IMR-90 (cell line): Measurements from ENCODE around the gene FA2H. TPM values are rescaled to one million over a fixed set of nuclear protein-coding genes. Genes with fewer than 3 reads are reported as not detected.

Experiments
- ATAC-seq: fragments of 200-7000 bp; cut with Tn5 transposase; 2 replicates; pipeline ENCODE4 v1.9.1; 2020; ENCODE audit warnings: low read depth, mild to moderate bottlenecking, moderate library complexity
- BruUV-seq: library from RNA; stranded (reverse); fragments of 400-500 nt; replicated peaks from 2 replicates; lab custom pipeline; 2021; lab: Mats Ljungman, UMichigan
- CTCF ChIA-PET: fragments of 300-600 bp; formaldehyde crosslinking; extraction: SDS; loops from one replicate; lab custom pipeline; 2021; ENCODE audit warnings: antibody characterized with exemption; lab: Yijun Ruan, JAX
- POLR2A ChIA-PET: fragments of 300-600 bp; sonication (Branson Sonifier 250); formaldehyde crosslinking; loops from one replicate; lab custom pipeline; 2022; ENCODE audit warnings: antibody characterized with exemption; ENCODE audit not compliant: unreplicated experiment; lab: Charles Lee
- DNase-seq: peaks from one replicate; pipeline ENCODE4 v3.0.0; 2013
- H2AFZ ChIP-seq: replicated peaks from 2 replicates; pipeline ENCODE3; 2013; ENCODE audit warnings: low read length, mild to moderate bottlenecking; ENCODE audit not compliant: poor library complexity
- H2AK5ac ChIP-seq: 2 replicates; pipeline ENCODE4 v1.6.1; 2013; ENCODE audit warnings: low read depth, low read length, inconsistent platforms
- H2AK9ac ChIP-seq: replicated peaks from 2 replicates; pipeline ENCODE3; 2013; ENCODE audit warnings: mild to moderate bottlenecking, low read depth, low read length, moderate library complexity; ENCODE audit not compliant: poor library complexity
- H2BK120ac ChIP-seq: 2 replicates; pipeline ENCODE4 v1.6.1; 2013; ENCODE audit warnings: low read depth, low read length, inconsistent platforms
- H2BK15ac ChIP-seq: 3 replicates; pipeline ENCODE4 v1.6.1; 2013; ENCODE audit warnings: low read depth, low read length, inconsistent platforms
- H2BK20ac ChIP-seq: 2 replicates; pipeline ENCODE4 v1.6.1; 2013; ENCODE audit warnings: low read depth, mild to moderate bottlenecking, inconsistent platforms, low read length, moderate library complexity
- H2BK5ac ChIP-seq: 2 replicates; pipeline ENCODE4 v1.6.1; 2013; ENCODE audit warnings: mild to moderate bottlenecking, low read depth, low read length, inconsistent platforms; ENCODE audit not compliant: poor library complexity, severe bottlenecking
- H3K14ac ChIP-seq: replicated peaks from 2 replicates; pipeline ENCODE4 v1.6.1; 2013; ENCODE audit warnings: low read depth, low read length, inconsistent platforms
- H3K18ac ChIP-seq: 2 replicates; pipeline ENCODE4 v1.6.1; 2013; ENCODE audit warnings: low read depth, low read length, control low read depth
- H3K23ac ChIP-seq: 2 replicates; pipeline ENCODE4 v1.6.1; 2013; ENCODE audit warnings: low read depth, low read length, inconsistent platforms
- H3K27ac ChIP-seq: 2 replicates; pipeline ENCODE4 v1.5.1; 2013; ENCODE audit warnings: mild to moderate bottlenecking, control low read depth, low read length; ENCODE audit not compliant: insufficient read depth
- H3K27me3 ChIP-seq: 2 replicates; pipeline ENCODE4 v1.6.1; 2013; ENCODE audit warnings: low read length; ENCODE audit not compliant: control insufficient read depth, insufficient read depth
- H3K36me3 ChIP-seq: 2 replicates; pipeline ENCODE4 v1.6.1; 2013; ENCODE audit warnings: low read length, mixed read lengths; ENCODE audit not compliant: control insufficient read depth, insufficient read depth
- H3K4ac ChIP-seq: 2 replicates; pipeline ENCODE4 v1.6.1; 2013; ENCODE audit warnings: low read depth, low read length, inconsistent platforms
- H3K4me1 ChIP-seq: 2 replicates; pipeline ENCODE4 v1.6.1; 2013; ENCODE audit warnings: low read length, mixed read lengths; ENCODE audit not compliant: control insufficient read depth, insufficient read depth
- H3K4me2 ChIP-seq: 2 replicates; pipeline ENCODE4 v1.6.1; 2013; ENCODE audit warnings: low read depth, mild to moderate bottlenecking, control low read depth, low read length, moderate library complexity
- H3K4me3 ChIP-seq: 2 replicates; pipeline ENCODE4 v1.5.1; 2013; ENCODE audit warnings: low read depth, mild to moderate bottlenecking, control low read depth, low read length, moderate library complexity; ENCODE audit not compliant: insufficient read depth
- H3K56ac ChIP-seq: 2 replicates; pipeline ENCODE4 v1.6.1; 2013; ENCODE audit warnings: low read length, inconsistent platforms; ENCODE audit not compliant: insufficient read depth; ENCODE audit errors: extremely low read depth
- H3K79me1 ChIP-seq, 2 experiments: 2 replicates each; pipeline ENCODE4 v1.6.1; 2013; ENCODE audit warnings: low read length in 2 of 2, inconsistent platforms in 1 of 2, low read depth in 1 of 2
- H3K9ac ChIP-seq: 2 replicates; pipeline ENCODE4 v1.6.1; 2013; ENCODE audit warnings: low read depth, low read length, control low read depth
- H3K9me1 ChIP-seq: 2 replicates; pipeline ENCODE4 v1.6.1; 2013; ENCODE audit warnings: low read length, inconsistent platforms; ENCODE audit not compliant: insufficient read depth
- H3K9me3 ChIP-seq: 2 replicates; pipeline ENCODE4 v1.6.1; 2013; ENCODE audit warnings: low read length; ENCODE audit not compliant: control insufficient read depth, insufficient read depth
- H4K20me1 ChIP-seq: 2 replicates; pipeline ENCODE4 v1.6.1; 2013; ENCODE audit warnings: low read length, inconsistent platforms; ENCODE audit not compliant: insufficient read depth
- H4K5ac ChIP-seq: 2 replicates; pipeline ENCODE4 v1.6.1; 2013; ENCODE audit warnings: mild to moderate bottlenecking, low read depth, low read length, control low read depth
- H4K8ac ChIP-seq, 2 experiments: 2 replicates each; pipeline ENCODE4 v1.6.1; 2013; ENCODE audit warnings: low read depth in 2 of 2, low read length in 2 of 2, control low read depth in 1 of 2, inconsistent platforms in 1 of 2
- H4K91ac ChIP-seq: 2 replicates; pipeline ENCODE4 v1.6.1; 2013; ENCODE audit warnings: low read depth, low read length, inconsistent platforms; ENCODE audit not compliant: insufficient read depth
- BHLHE40 ChIP-seq: fragments of 150-350 bp; IDR thresholded peaks from 2 replicates; pipeline ENCODE4 v1.6.1; 2016; ENCODE audit warnings: mild to moderate bottlenecking, low read depth, low read length
- CEBPB ChIP-seq: IDR thresholded peaks from 2 replicates; pipeline ENCODE4 v1.6.1; 2012; ENCODE audit warnings: low read depth, low read length, improper control_type of control experiment
- CTCF ChIP-seq: conservative IDR thresholded peaks from 2 replicates; pipeline ENCODE4 v1.5.1; 2012; ENCODE audit warnings: mild to moderate bottlenecking, low read depth, low read length, improper control_type of control experiment
- FOS ChIP-seq: fragments of 150-350 bp; IDR thresholded peaks from 2 replicates; pipeline ENCODE4 v1.6.1; 2016; ENCODE audit warnings: low read depth, low read length
- MAFK ChIP-seq: IDR thresholded peaks from 2 replicates; pipeline ENCODE4 v1.6.1; 2012; ENCODE audit warnings: low read depth, low read length, improper control_type of control experiment
- MXI1 ChIP-seq: IDR thresholded peaks from 2 replicates; pipeline ENCODE4 v1.6.1; 2012; ENCODE audit warnings: low read depth, mild to moderate bottlenecking, low read length, moderate library complexity, borderline replicate concordance
- RCOR1 ChIP-seq: IDR thresholded peaks from 2 replicates; pipeline ENCODE4 v1.6.1; 2012; ENCODE audit warnings: mild to moderate bottlenecking, low read length, improper control_type of control experiment; ENCODE audit not compliant: insufficient replicate concordance
- RFX5 ChIP-seq: IDR thresholded peaks from 2 replicates; pipeline ENCODE4 v1.8.0; 2012; ENCODE audit warnings: low read depth, mild to moderate bottlenecking, low read length, moderate library complexity
- SMC3 ChIP-seq: fragments of 150-350 bp; IDR thresholded peaks from 2 replicates; pipeline ENCODE4 v1.6.1; 2016; ENCODE audit warnings: low read depth, mild to moderate bottlenecking, antibody characterized with exemption, low read length, moderate library complexity
- WGBS, 2 experiments: methylation state at CpG; one replicate each; pipeline versions ENCODE4 v1.1.5 to v1.1.7; 2013; ENCODE audit warnings: missing lambda C conversion rate in 2 of 2; ENCODE audit not compliant: insufficient read length in 1 of 2; ENCODE audit errors: extremely low coverage in 2 of 2; 5-methylcytosine and 5-hydroxymethylcytosine counted together
- dilution Hi-C: fragments of 300-500 bp; cut with HindIII; formaldehyde crosslinking; loops from one replicate; pipeline ENCODE4 v1.14.3; 2018; ENCODE audit warnings: low sequenced_read_pairs; ENCODE audit not compliant: unreplicated experiment
- in situ Hi-C: fragments of 300-500 bp; cut with MboI; formaldehyde crosslinking; loops from 3 replicates; pipeline ENCODE4 v1.14.3; 2019; ENCODE audit warnings: low sequenced_read_pairs, inconsistent platforms, mixed read lengths
- intact Hi-C: fragments of 100-400 bp; cut with micrococcal nuclease; formaldehyde crosslinking; loops from 2 replicates; pipeline ENCODE4 v1.10.0; 2022
- polyA plus RNA-seq, 3 experiments: library from polyadenylated mRNA; depleted of rRNA; stranded (reverse); fragments of >200 nt; gene quantifications; 2 replicates each; pipeline ENCODE4 v1.2.3, GENCODE V29; 2012; ENCODE audit warnings: low replicate concordance in 1 of 3
- total RNA-seq: library from RNA; depleted of rRNA; stranded (reverse); fragments of >200 nt; gene quantifications from 2 replicates; pipeline ENCODE4 v1.2.3, GENCODE V29; 2012
- TF ChIP-seq, protein P1 (sequence below): fragments of 150-350 bp; IDR thresholded peaks from 2 replicates; pipeline ENCODE4 v1.6.1; 2017; ENCODE audit warnings: mild to moderate bottlenecking, antibody characterized with exemption, low read length, low read depth

Gene FA2H
- total and polyA plus RNA-seq, 2 of the 4 experiments (the other 2 are of a cell fraction), result not detected

DNA sequence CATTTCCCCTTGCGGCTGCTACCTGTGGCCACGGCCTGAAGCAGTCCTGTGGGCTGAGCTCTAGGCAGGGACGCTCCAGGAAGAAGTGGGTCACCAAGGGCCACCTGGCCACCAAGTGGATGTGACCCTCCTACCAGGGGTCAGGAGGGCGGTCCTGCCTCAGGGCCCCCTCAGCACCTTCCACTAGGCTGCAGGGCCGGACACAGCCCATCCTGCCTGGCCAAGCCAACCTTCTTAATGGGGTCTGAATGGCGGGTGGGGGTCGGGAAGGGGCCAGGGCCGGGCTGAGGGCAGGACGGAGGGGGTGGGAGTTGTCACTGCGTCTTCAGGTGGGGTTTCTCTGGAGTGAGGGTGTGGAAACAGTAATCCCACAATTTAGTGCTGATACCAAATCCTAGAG lies 60.7 kb downstream of the FA2H start:
- Histone ChIP-seq H3K4me2 (no peak overlapping the region), H4K20me1 (no peaks in the 10 kb centered on the region), H4K5ac (no peak overlapping the region), H3K23ac (no peak overlapping the region), H2BK15ac (no peak overlapping the region), H3K4me3 (no peak overlapping the region), H3K79me1 (no peaks in the 10 kb centered on the region), H3K18ac (no peak overlapping the region), H3K27me3 (peaks cover 14% of the 10 kb centered on the region; the same call in 1 of the 2 replicates), H3K4ac (no peak overlapping the region), H2AK5ac (no peak overlapping the region), H3K14ac (no peak overlapping the region), H3K9me1 (no peaks in the 10 kb centered on the region), H2BK120ac (no peak overlapping the region), H3K56ac (no peak overlapping the region), H2BK5ac (no peak overlapping the region), H3K9me3 (no peaks in the 10 kb centered on the region), H3K4me1 (no peaks in the 10 kb centered on the region), H2AFZ (no peak overlapping the region), H3K27ac (no peak overlapping the region), H2AK9ac (no peak overlapping the region), H4K91ac (no peak overlapping the region), H2BK20ac (no peak overlapping the region), H4K8ac (no peak overlapping the region), H3K9ac (no peak overlapping the region), H3K36me3 (no peaks in the 10 kb centered on the region)
- intact Hi-C loops (no loop called here), in situ Hi-C loops (loop anchor here (5.0 kb wide), 1 partner anchor 93 kb away; no protein-coding TSS in a partner anchor), dilution Hi-C loops (no loop called here)
- TF ChIP-seq SMC3 (no peak), CTCF (no peak), BHLHE40 (no peak), CEBPB (no peak), RCOR1 (no peak), RFX5 (no peak), FOS (no peak), MXI1 (no peak), MAFK (no peak)
- TF ChIP-seq, protein P1, sequence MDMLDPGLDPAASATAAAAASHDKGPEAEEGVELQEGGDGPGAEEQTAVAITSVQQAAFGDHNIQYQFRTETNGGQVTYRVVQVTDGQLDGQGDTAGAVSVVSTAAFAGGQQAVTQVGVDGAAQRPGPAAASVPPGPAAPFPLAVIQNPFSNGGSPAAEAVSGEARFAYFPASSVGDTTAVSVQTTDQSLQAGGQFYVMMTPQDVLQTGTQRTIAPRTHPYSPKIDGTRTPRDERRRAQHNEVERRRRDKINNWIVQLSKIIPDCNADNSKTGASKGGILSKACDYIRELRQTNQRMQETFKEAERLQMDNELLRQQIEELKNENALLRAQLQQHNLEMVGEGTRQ, result no peak
- DNase-seq (no peak), ATAC-seq (no peak)
- ChIA-PET POLR2A (interaction anchor here (0.8 kb wide), 1 partner anchor 102 kb away, joined by 15 read pairs; no protein-coding TSS in a partner anchor), CTCF (no interaction called here)
- 80% methylated on average over 2 of the region's 10 CpGs; no CpG with 5 or more reads in 1 of the 2 experiments for WGBS, 2 experiments
- no TSS peak for BruUV-seq
